ENCODE measurements around the gene RUNX1.

The RUNX1 gene

DNA sequence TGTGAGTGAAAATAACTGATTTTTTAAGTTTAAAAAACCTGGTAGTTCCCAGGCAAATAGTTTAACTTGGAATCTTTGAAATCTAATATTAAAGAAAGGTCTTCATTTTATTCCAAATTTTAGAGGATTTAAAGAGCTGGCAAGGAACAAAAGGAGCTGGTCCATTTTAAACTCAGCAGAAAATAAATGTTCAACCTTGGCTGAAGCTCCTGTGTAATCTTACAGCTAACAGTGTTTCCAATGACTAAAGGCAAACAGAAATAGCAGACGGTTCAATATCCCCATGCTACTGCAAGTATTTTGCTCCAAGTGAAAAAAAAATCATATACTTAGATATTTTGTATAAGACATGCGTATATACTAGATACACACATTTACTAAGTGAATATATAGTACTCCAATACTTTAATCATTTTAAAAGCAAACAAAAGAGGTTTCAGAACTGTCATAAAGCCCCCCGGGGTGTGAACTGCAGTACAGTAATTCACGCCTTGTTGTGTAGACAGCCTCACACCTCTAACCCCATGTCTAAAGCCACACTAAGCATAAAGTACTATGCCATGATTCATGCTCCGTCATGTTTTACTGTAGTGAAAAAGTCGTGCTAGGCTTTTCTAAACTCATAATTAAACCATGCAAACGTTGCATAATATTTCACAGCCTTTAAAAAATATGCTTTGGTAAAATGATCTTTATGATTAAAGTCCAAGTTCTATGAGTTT lies 248.1 kb downstream of the RUNX1 start:
- H3K4me1 ChIP-seq, result no peaks in the 10 kb centered on the region
- H3K9me3 ChIP-seq (ENCODE audit: control insufficient read depth, low read length), result no peaks in the 10 kb centered on the region
- H3K27ac ChIP-seq, result no peak overlapping the region
- H3K79me2 ChIP-seq, result no peaks in the 10 kb centered on the region
- no peak overlapping the region for H3K9ac ChIP-seq
- H3K4me2 ChIP-seq (ENCODE audit: low read length), result no peak overlapping the region
- H3K4me3 ChIP-seq (ENCODE audit: low read depth, low read length), result no peak overlapping the region
- H3K36me3 ChIP-seq (ENCODE audit: control insufficient read depth, insufficient read depth, low read length), result no peaks in the 10 kb centered on the region
- no peaks in the 10 kb centered on the region for H3K27me3 ChIP-seq (ENCODE audit: control insufficient read depth, insufficient read depth, low read length)
- H2AFZ ChIP-seq, result no peak overlapping the region
- TF ChIP-seq, protein P1, sequence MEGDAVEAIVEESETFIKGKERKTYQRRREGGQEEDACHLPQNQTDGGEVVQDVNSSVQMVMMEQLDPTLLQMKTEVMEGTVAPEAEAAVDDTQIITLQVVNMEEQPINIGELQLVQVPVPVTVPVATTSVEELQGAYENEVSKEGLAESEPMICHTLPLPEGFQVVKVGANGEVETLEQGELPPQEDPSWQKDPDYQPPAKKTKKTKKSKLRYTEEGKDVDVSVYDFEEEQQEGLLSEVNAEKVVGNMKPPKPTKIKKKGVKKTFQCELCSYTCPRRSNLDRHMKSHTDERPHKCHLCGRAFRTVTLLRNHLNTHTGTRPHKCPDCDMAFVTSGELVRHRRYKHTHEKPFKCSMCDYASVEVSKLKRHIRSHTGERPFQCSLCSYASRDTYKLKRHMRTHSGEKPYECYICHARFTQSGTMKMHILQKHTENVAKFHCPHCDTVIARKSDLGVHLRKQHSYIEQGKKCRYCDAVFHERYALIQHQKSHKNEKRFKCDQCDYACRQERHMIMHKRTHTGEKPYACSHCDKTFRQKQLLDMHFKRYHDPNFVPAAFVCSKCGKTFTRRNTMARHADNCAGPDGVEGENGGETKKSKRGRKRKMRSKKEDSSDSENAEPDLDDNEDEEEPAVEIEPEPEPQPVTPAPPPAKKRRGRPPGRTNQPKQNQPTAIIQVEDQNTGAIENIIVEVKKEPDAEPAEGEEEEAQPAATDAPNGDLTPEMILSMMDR (IDR thresholded peaks at IDR 0.05), result no peak

DNA sequence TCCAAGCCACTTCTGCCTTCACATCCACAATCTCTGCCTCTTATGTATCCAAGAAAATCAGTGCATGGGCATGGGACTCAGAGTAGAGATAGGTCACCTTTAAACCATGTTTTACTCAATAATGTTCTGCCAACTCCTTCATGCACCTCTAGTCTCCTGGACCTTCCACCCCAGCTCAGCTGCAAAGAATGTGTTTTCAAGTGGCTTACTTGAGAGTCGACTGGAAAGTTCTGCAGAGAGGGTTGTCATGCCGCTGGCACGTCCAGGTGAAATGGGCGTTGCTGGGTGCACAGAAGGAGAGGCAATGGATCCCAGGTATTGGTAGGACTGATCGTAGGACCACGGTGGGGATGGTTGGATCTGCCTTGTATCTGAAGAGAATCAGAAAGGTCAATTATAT lies 250.0 kb downstream of the RUNX1 start:
- no peak overlapping the region for H3K4me2 ChIP-seq (ENCODE audit: low read length)
- H3K9me3 ChIP-seq (ENCODE audit: control insufficient read depth, low read length), result no peaks in the 10 kb centered on the region
- H2AFZ ChIP-seq, result no peak overlapping the region
- H3K4me3 ChIP-seq (ENCODE audit: low read depth, low read length), result no peak overlapping the region
- H3K36me3 ChIP-seq (ENCODE audit: control insufficient read depth, insufficient read depth, low read length), result no peaks in the 10 kb centered on the region
- no peaks in the 10 kb centered on the region for H3K4me1 ChIP-seq
- no peaks in the 10 kb centered on the region for H3K27me3 ChIP-seq (ENCODE audit: control insufficient read depth, insufficient read depth, low read length)
- TF ChIP-seq, protein P1 (IDR thresholded peaks at IDR 0.05), result no peak
- H3K9ac ChIP-seq, result no peak overlapping the region
- H3K79me2 ChIP-seq, result no peaks in the 10 kb centered on the region
- no peak overlapping the region for H3K27ac ChIP-seq

DNA sequence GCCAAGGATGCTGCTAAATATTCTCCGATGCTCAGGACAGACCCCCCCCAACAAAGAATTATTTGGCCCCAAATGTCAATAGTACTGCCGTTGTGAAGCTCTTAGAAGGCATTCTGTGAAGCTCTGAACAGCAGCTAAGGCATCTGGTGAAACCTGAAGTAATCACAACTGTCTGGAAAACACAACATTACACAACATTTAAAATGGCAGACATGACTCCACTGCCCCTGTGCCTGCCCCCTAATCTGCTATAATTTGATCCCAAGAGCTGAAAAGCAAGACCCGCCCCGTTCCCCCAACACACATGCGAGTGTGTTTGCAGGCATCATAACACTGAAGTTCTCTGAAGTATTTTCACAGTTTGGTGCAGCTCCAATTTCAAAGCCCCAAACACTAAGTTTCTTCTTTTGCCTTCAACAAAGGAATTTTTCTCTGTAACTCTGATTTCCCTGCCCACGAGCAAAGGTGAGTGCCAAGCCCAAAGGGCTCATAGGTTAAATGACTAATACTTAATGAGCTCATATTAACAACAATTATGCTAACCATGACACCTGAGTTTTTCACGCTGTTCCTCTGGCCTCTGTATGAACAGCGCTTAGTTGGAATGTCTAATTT lies 251.1 kb downstream of the RUNX1 start:
- Histone ChIP-seq H3K27ac (no peak overlapping the region), H3K4me2 (ENCODE audit: low read length) (no peak overlapping the region), H3K9me3 (ENCODE audit: control insufficient read depth, low read length) (no peaks in the 10 kb centered on the region), H3K79me2 (no peaks in the 10 kb centered on the region), H3K27me3 (ENCODE audit: control insufficient read depth, insufficient read depth, low read length) (no peaks in the 10 kb centered on the region), H2AFZ (no peak overlapping the region), H3K9ac (no peak overlapping the region), H3K36me3 (ENCODE audit: control insufficient read depth, insufficient read depth, low read length) (no peaks in the 10 kb centered on the region), H3K4me3 (ENCODE audit: low read depth, low read length) (no peak overlapping the region), H3K4me1 (no peaks in the 10 kb centered on the region)
- TF ChIP-seq, protein P1 (IDR thresholded peaks at IDR 0.05), result no peak

DNA sequence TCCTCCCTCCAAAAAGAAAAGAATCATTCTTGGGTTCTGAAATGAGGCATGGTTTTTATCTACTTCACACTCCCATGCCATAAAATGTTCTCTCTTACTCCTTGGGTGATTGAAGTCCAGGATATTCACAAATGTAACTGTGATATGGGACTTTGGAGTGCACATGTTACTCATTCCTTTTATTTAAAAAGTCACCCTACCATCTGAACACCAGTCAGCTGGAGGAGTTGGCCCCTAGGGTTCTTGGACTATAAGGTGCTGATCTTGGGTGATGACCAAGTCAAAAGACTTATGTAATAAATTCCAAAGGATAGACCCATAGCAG lies 251.9 kb downstream of the RUNX1 start:
- no peaks in the 10 kb centered on the region for H3K4me1 ChIP-seq
- no peak overlapping the region for H3K9ac ChIP-seq
- H3K9me3 ChIP-seq (ENCODE audit: control insufficient read depth, low read length), result no peaks in the 10 kb centered on the region
- H3K79me2 ChIP-seq, result no peaks in the 10 kb centered on the region
- no peaks in the 10 kb centered on the region for H3K27me3 ChIP-seq (ENCODE audit: control insufficient read depth, insufficient read depth, low read length)
- H3K27ac ChIP-seq, result no peak overlapping the region
- no peaks in the 10 kb centered on the region for H3K36me3 ChIP-seq (ENCODE audit: control insufficient read depth, insufficient read depth, low read length)
- H3K4me3 ChIP-seq (ENCODE audit: low read depth, low read length), result no peak overlapping the region
- TF ChIP-seq, protein P1 (IDR thresholded peaks at IDR 0.05), result no peak
- H3K4me2 ChIP-seq (ENCODE audit: low read length), result no peak overlapping the region
- H2AFZ ChIP-seq, result no peak overlapping the region
